A673 (cell line): Measurements from ENCODE around the gene SALL3. TPM values are rescaled to one million over a fixed set of nuclear protein-coding genes. Genes with fewer than 3 reads are reported as not detected.

Experiments
- BruUV-seq: library from RNA; stranded (reverse); fragments of 400-500 nt; replicated peaks from 2 replicates; lab custom pipeline; 2021; lab: Mats Ljungman, UMichigan
- CTCF ChIA-PET: fragments of 300-600 bp; sonication (Branson Sonifier 250); formaldehyde crosslinking; loops from one replicate; lab custom pipeline; 2022; ENCODE audit warnings: antibody characterized with exemption; lab: Charles Lee
- POLR2A ChIA-PET: fragments of 300-600 bp; sonication (Branson Sonifier 250); formaldehyde crosslinking; loops from one replicate; lab custom pipeline; 2022; ENCODE audit warnings: antibody characterized with exemption; ENCODE audit not compliant: low non-redundant PET; lab: Charles Lee
- DNase-seq: peaks from one replicate; pipeline ENCODE4 v3.0.0-alpha.2; 2015; ENCODE audit warnings: low spot score
- H3K27ac ChIP-seq: fragments of 200-600 bp; sonication (generic); 2 replicates; pipeline ENCODE4 v1.5.1; 2016; ENCODE audit warnings: mixed run types, low read depth, mild to moderate bottlenecking, mixed read lengths, antibody characterized with exemption, low read length; ENCODE audit not compliant: poor library complexity, severe bottlenecking
- H3K27me3 ChIP-seq: fragments of 200-600 bp; sonication (generic); replicated peaks from 2 replicates; pipeline ENCODE4 v1.6.1; 2017; ENCODE audit warnings: mixed run types, low read depth, mild to moderate bottlenecking, mixed read lengths, antibody characterized with exemption, low read length; ENCODE audit not compliant: insufficient read depth, poor library complexity
- H3K36me3 ChIP-seq: fragments of 200-600 bp; sonication (generic); 2 replicates; pipeline ENCODE4 v1.6.1; 2016; ENCODE audit warnings: mixed run types, mild to moderate bottlenecking, mixed read lengths, antibody characterized with exemption, low read length; ENCODE audit not compliant: insufficient read depth, poor library complexity, severe bottlenecking
- H3K4me1 ChIP-seq: fragments of 200-600 bp; sonication (generic); 2 replicates; pipeline ENCODE4 v1.6.1; 2017; ENCODE audit warnings: mixed run types, mild to moderate bottlenecking, mixed read lengths, antibody characterized with exemption, low read length; ENCODE audit not compliant: insufficient read depth, poor library complexity, severe bottlenecking
- H3K4me3 ChIP-seq: fragments of 200-600 bp; sonication (generic); 2 replicates; pipeline ENCODE4 v1.5.1; 2016; ENCODE audit warnings: low read depth, mixed run types, mild to moderate bottlenecking, mixed read lengths, low read length; ENCODE audit not compliant: poor library complexity, severe bottlenecking
- H3K9me3 ChIP-seq: fragments of 200-600 bp; sonication (generic); 2 replicates; pipeline ENCODE4 v1.6.1; 2016; ENCODE audit warnings: mixed run types, low read depth, mild to moderate bottlenecking, mixed read lengths, antibody characterized with exemption, low read length; ENCODE audit not compliant: poor library complexity, severe bottlenecking
- EZH2 ChIP-seq: fragments of 200-600 bp; sonication (generic); IDR thresholded peaks from 2 replicates; pipeline ENCODE4 v1.6.1; 2017; ENCODE audit warnings: borderline replicate concordance, low read depth, mild to moderate bottlenecking, mixed read lengths, antibody characterized with exemption, low read length; ENCODE audit not compliant: poor library complexity, severe bottlenecking
- intact Hi-C: fragments of 100-400 bp; cut with micrococcal nuclease; formaldehyde crosslinking; loops from one replicate; pipeline ENCODE4 v1.10.0; 2022; ENCODE audit not compliant: unreplicated experiment
- total RNA-seq: library from RNA; stranded (reverse); gene quantifications from 2 replicates; pipeline ENCODE4 v1.2.3, GENCODE V29; 2021
- TF ChIP-seq, protein P1 (sequence below): fragments of 300-800, 200-600 bp; sonication (generic); conservative IDR thresholded peaks from 2 replicates; pipeline ENCODE4 v1.5.1; 2017; ENCODE audit warnings: low read depth, mild to moderate bottlenecking, antibody characterized with exemption, low read length, moderate library complexity, mixed read lengths

SALL3 gene
- total RNA-seq, 1 experiment from 2014 or later: not detected

DNA sequence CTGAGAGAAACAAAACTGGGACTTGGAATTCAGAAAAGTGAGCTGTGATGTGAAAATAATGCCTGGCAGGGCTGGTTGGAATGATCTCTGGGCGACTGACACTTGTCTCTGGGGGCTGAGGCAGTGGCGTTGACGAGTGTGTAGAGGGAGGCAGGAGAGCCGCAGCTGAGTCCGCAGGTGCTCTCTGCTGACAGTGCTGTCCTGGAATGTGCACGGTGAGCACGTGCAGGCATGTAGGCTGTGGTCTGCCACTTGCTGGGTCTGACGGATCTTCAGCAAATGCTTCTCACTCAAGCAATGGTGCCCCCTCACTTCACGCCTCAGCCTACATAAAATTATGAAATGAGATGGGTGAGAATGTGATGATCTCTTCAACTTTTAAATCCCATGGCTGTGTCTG is 51.1 kb downstream of the SALL3 start:
- no TSS peak for BruUV-seq
- CTCF ChIA-PET: no interaction called here
- no peak overlapping the region for H3K27ac ChIP-seq
- no peaks in the 10 kb centered on the region for H3K36me3 ChIP-seq
- intact Hi-C loops: no loop called here
- no peak for TF ChIP-seq EZH2
- TF ChIP-seq, protein P1, sequence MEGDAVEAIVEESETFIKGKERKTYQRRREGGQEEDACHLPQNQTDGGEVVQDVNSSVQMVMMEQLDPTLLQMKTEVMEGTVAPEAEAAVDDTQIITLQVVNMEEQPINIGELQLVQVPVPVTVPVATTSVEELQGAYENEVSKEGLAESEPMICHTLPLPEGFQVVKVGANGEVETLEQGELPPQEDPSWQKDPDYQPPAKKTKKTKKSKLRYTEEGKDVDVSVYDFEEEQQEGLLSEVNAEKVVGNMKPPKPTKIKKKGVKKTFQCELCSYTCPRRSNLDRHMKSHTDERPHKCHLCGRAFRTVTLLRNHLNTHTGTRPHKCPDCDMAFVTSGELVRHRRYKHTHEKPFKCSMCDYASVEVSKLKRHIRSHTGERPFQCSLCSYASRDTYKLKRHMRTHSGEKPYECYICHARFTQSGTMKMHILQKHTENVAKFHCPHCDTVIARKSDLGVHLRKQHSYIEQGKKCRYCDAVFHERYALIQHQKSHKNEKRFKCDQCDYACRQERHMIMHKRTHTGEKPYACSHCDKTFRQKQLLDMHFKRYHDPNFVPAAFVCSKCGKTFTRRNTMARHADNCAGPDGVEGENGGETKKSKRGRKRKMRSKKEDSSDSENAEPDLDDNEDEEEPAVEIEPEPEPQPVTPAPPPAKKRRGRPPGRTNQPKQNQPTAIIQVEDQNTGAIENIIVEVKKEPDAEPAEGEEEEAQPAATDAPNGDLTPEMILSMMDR: no peak
- no peaks in the 10 kb centered on the region for H3K27me3 ChIP-seq
- H3K4me3 ChIP-seq: no peak overlapping the region
- POLR2A ChIA-PET: no interaction called here
- no peaks in the 10 kb centered on the region for H3K4me1 ChIP-seq
- no peak for DNase-seq
- peaks cover 4% of the 10 kb centered on the region for H3K9me3 ChIP-seq

DNA sequence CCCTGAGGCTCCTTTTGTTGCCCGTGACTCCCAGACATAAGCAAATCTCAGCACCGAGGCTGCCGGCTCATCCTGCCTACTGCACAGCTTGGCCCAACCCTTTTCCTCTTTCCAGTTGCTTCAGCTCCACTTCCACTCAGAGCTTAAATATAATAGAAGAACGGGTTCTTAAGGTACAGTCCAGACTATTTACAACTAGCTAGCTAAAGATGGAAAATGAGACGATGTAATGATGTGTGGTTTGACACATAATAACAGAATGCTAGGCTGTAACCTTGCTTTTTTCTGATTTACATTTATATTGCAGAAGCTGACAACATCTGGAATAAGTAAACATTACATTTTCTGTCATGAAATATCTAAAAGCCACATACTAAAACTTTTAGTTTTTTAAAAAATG is 62.7 kb downstream of the SALL3 start:
- Histone ChIP-seq H3K36me3 (no peaks in the 10 kb centered on the region), H3K27me3 (no peaks in the 10 kb centered on the region), H3K4me3 (no peak overlapping the region), H3K9me3 (peaks cover 7% of the 10 kb centered on the region), H3K27ac (no peak overlapping the region), H3K4me1 (no peaks in the 10 kb centered on the region)
- CTCF ChIA-PET: no interaction called here
- TF ChIP-seq, protein P1: no peak
- TF ChIP-seq EZH2: no peak
- no TSS peak for BruUV-seq
- POLR2A ChIA-PET: no interaction called here
- DNase-seq: no peak
- intact Hi-C loops: no loop called here

DNA sequence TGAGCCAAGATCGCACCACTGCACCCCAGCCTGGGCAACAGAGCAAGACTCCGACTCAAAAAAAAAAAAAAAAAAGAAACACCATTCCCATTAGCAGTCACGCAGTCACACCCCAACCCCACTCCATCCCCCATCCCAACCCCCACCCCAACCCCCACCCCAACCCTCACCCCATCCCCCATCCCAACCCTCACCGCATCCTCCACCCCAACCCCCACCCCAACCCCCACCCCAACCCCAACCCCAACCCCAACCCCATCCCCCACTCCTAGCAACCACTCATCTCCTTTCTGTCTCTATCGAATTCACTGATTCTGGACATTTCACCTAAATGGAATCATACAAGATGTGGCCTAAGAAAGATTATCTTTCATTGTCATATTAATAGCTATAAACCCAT is 63.7 kb downstream of the SALL3 start:
- Histone ChIP-seq H3K36me3 (no peaks in the 10 kb centered on the region), H3K27me3 (no peaks in the 10 kb centered on the region), H3K4me3 (no peak overlapping the region), H3K4me1 (no peaks in the 10 kb centered on the region), H3K27ac (no peak overlapping the region), H3K9me3 (peaks cover 1% of the 10 kb centered on the region)
- intact Hi-C loops: no loop called here
- BruUV-seq: no TSS peak
- ChIA-PET CTCF (no interaction called here), POLR2A (no interaction called here)
- TF ChIP-seq, protein P1: no peak
- no peak for TF ChIP-seq EZH2
- no peak for DNase-seq
